LHCN-M2 (cell line): ENCODE measurements around the gene THSD4. TPM values are rescaled to one million over a fixed set of nuclear protein-coding genes. Genes with fewer than 3 reads are reported as not detected.
A peak's percentile ranks its signal among the peaks of the same experiment; 100 is the strongest.

ENCODE experiments used
- DNase-seq: peaks from one replicate; pipeline ENCODE4 v3.0.0-alpha.2; 2012; ENCODE audit warnings: low read depth
- total RNA-seq: library from RNA; depleted of rRNA; stranded (reverse); fragments of >200 nt; gene quantifications from 2 replicates; pipeline ENCODE4 v1.2.3, GENCODE V29; 2014

Gene THSD4
- total RNA-seq, 1 experiment from 2014 or later: 13.0 TPM

- peak; percentile 63 for DNase-seq
Observed at GRCh38 chr15:71612397-71612722, 497.1 kb downstream of the THSD4 start.

- DNase-seq: no peak
Observed at GRCh38 chr15:71612869-71613268, 497.6 kb downstream of the THSD4 start.

- DNase-seq: no peak
Observed at GRCh38 chr15:71623111-71623510, 507.8 kb downstream of the THSD4 start.

GRCh38 chr15:71626596-71627088 lies 511.4 kb downstream of the THSD4 start:
- no peak for DNase-seq

DNA sequence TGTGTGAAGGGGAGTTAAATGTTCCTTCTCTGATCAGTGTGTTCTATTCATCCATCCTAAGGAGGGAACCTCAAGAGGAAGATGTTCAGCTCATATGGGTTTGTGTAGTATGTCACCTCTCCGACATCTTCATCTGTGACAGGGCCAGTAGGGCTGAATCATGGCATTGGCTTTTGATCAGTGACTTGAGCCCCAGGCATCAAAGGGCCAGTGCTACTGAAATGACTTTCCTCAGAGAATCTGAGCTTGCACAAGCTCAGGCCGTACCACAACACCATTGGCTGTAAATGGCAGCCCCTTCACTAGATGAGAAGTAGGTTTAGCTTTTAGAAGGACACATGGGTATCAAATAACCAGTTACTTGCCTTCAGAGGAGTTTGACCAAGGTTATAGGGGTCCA lies 511.9 kb downstream of the THSD4 start:
- DNase-seq: no peak

GRCh38 chr15:71627604-71628003 lies 512.3 kb downstream of the THSD4 start:
- no peak for DNase-seq

DNA sequence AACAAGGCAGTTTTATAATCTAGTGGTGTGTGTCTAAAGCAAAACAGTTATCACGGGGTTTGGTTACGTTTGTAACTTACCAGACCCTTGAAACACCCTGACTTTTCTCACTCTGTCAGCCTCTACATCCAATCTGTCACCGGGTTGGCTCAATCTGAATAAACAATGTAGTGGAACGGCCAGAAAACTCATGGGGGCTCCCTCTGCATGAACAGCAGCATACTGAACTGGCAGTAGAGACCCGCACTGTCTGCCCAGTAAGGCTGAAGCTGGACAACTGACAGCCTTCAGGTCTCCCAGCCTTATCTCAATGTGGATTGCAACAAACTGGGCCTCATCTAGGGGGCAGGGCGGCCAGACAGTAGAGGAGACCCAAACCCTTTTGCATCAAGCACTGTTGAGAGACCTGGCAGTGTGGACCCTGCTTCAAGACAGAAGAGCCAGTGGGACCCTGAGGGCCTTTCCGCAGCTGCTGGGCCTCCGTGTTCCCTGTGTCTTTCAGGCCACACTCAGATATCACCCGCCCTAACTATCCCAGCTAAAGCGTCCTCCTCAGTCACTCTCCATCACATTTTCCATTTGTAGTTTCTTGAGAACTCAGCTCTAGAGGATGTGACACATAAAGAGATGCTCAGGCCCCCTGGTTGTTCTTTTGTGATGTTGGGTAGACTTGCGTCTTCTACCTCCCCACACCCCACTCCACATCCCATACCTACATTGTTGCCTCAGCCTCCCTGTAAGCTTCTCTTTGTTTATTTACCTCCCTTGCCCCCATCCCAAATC lies 513.9 kb downstream of the THSD4 start:
- DNase-seq: no peak

GRCh38 chr15:71629781-71630474 lies 514.7 kb downstream of the THSD4 start:
- DNase-seq: no peak

DNA sequence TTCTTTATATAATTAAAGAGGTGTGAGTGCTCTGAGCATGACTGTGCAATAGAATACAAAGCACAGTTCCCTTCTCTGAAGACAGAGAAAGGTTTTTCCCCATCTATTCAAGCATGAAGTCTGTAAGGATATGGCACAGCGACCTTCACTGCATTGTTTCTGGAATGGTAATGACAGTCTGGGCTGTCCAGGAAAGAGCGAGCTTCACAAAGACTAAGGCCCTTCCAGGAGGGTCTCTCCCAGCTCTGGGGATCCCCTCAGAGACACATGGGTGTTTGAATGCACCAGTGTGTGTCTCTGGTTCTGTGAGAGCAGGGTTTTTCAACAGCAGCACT lies 515.2 kb downstream of the THSD4 start:
- DNase-seq: no peak

- DNase-seq: no peak
Observed at GRCh38 chr15:71632576-71633195, 517.4 kb downstream of the THSD4 start.

- DNase-seq: peak; percentile 25
Observed at GRCh38 chr15:71634820-71635560, 519.7 kb downstream of the THSD4 start.

- no peak for DNase-seq
Observed at GRCh38 chr15:71635735-71636134, 520.5 kb downstream of the THSD4 start.

GRCh38 chr15:71638876-71639275 lies 523.6 kb downstream of the THSD4 start:
- DNase-seq: peak; percentile 31

DNA sequence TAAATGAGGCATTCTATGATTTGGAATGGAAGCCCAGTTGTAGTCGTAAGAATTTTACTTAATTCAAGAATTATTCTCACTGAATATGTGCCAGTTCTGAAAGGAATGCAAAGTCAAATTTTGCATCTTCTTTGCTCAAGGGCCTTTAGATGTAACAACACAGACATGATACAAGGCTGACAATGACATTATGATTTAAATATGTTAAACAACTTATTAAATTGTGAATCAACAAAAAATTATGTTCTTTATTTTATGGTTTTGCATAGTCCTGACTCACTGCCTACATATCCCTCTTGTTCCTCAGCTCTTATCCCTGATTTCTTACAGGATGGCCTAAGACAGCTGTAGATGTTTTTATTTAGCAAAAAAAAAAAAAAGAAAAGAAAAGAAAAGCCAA lies 524.2 kb downstream of the THSD4 start:
- peak; percentile 55 for DNase-seq

DNA sequence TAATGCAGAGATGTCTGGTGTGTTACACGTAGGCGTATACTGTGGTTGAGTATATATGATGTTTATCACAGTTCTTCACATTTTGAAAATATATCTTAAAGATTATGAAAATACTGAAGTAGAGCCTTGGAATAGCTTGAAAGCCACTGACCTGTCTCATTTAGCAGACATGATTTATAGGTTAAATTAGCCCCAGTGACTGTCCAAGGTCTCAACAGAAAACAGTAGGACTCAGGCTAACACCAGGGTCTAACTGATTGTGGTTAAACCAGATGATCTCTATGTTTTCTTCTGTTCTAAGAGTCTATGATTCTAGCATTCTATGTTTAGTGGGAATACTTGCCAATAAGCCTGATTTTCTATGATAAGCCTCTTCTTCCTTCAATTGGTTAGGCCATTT lies 528.6 kb downstream of the THSD4 start:
- no peak for DNase-seq

- no peak for DNase-seq
Observed at GRCh38 chr15:71646767-71647486, 531.7 kb downstream of the THSD4 start.

DNA sequence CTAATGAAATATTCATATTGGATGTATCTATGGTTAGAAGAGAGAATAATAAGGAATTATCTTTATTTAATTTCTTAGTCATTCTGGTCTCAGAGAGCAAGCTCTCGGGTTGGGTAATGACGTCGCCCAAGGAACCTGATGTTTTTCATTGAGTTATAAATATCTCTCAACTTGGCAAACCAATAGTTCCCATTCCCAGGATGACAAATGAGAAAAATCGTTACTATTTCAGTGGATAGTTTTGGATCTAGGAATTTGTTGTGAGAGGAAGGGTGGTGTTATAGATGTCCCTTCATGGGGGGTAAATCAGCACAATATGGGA lies 532.2 kb downstream of the THSD4 start:
- no peak for DNase-seq

DNA sequence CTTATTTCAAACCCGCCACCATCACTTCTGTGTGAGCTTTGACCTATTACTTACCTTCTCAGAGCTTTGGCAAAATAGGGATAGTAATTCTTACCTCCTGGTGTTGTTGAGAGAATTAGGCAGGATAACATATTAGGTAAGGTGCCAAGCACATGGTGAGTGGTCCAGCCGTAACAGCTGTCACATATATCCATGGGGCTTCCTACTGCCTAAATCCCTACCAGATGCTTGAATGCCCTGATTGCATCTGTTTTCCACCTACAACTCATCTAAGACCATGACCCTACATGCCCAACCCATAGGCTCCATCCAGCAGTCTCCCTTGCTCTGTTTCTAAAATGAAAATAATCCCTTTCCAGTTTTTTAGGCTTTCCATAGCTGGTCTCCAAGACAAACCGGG lies 532.8 kb downstream of the THSD4 start:
- DNase-seq: no peak

DNA sequence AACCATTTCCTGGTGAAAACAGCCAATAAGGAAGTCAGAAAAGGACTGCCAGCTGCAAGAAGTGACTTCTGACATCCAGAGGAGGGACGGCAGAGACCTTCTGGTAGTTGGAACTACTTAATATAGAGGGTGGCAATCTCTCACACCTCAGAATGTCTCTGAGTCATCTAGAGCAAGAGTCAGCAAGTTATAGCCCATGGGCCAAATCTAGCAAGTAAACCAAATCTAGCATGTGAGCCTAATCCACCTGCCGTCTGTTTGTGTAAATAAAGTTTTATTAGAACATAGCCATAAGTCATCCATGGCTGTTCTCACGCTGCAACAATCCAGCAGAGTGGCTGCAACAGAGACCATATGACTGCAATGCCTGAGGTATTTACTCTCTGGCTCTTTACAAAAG lies 534.6 kb downstream of the THSD4 start:
- DNase-seq: peak; percentile 30

DNA sequence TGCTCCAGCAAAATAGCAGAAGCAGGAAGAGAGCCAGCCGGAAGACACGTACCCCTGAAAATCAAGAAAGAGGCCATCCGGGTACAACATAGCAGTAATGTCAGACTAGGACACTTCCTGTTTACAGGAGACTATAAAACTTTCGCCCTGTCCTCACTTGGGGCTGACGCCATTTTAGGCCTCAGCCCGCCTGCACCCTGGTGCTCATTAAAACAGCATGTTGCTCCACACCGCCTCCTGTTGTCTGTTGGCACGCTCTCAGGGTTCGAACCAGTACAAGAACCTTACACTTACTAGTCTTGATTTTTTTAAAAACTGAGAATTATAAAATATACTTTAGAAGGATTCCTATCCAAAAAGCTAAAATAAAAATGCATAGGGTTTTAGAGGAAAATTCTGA lies 535.3 kb downstream of the THSD4 start:
- no peak for DNase-seq

DNA sequence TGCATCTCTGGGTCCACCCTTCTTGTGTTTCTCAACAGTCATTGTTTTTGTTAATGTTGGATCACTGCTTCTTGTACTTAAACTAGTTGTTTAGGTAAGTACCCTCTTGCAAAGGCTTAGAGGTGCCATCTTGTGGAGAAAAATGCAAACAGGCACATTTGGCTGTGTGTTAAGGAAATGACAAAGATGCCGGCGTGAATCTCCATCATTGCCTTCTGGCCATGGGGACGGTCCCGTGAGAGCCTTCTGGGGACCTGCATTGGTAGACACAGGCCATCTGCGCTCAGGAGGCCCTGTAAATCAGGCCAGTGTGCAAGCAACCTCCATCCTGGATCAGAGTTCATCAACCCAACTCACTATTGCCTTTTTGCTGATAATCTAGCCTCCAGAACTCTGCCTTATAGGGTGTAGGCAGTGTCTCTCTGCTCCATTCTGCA lies 536.5 kb downstream of the THSD4 start:
- DNase-seq: peak; percentile 75
